GM23338 (cell line): Measurements from ENCODE around the gene RDH12. TPM values are rescaled to one million over a fixed set of nuclear protein-coding genes. Genes with fewer than 3 reads are reported as not detected.

Source experiments
- ATAC-seq: fragments of 200-7000 bp; cut with Tn5 transposase; 3 replicates; pipeline ENCODE4 v1.9.1; 2020
- DNase-seq: peaks from one replicate; pipeline ENCODE4 v3.0.0-alpha.2; 2015; ENCODE audit warnings: low spot score
- H2AFZ ChIP-seq: fragments of 200-600 bp; sonication (generic); 2 replicates; pipeline ENCODE4 v1.8.0; 2016; ENCODE audit warnings: antibody characterized with exemption, mild to moderate bottlenecking, moderate library complexity
- H3F3A ChIP-seq: fragments of 200-600 bp; sonication (generic); replicated peaks from 2 replicates; pipeline ENCODE4 v1.8.0; 2017; ENCODE audit warnings: antibody characterized with exemption, mixed run types, low read depth
- H3K27ac ChIP-seq: fragments of 200-600 bp; sonication (generic); 2 replicates; pipeline ENCODE4 v1.6.1; 2016; ENCODE audit warnings: low read depth
- H3K27me3 ChIP-seq: fragments of 200-600 bp; sonication (generic); 2 replicates; pipeline ENCODE4 v1.8.0; 2016; ENCODE audit warnings: mild to moderate bottlenecking, mixed run types, moderate library complexity; ENCODE audit not compliant: insufficient read depth
- H3K36me3 ChIP-seq: fragments of 200-600 bp; sonication (generic); 2 replicates; pipeline ENCODE4 v1.8.0; 2016; ENCODE audit warnings: mild to moderate bottlenecking; ENCODE audit not compliant: insufficient read depth
- H3K4me1 ChIP-seq: fragments of 200-600 bp; sonication (generic); 2 replicates; pipeline ENCODE4 v1.8.0; 2016; ENCODE audit warnings: mild to moderate bottlenecking, moderate library complexity; ENCODE audit not compliant: insufficient read depth
- H3K4me2 ChIP-seq: fragments of 200-600 bp; sonication (generic); 2 replicates; pipeline ENCODE4 v1.7.1; 2017; ENCODE audit warnings: mixed run types
- H3K4me3 ChIP-seq: fragments of 200-600 bp; sonication (generic); 2 replicates; pipeline ENCODE4 v1.6.1; 2016; ENCODE audit warnings: mixed run types
- H3K79me2 ChIP-seq: fragments of 200-600 bp; sonication (generic); replicated peaks from 2 replicates; pipeline ENCODE4 v1.8.0; 2017; ENCODE audit warnings: mild to moderate bottlenecking; ENCODE audit not compliant: insufficient read depth
- H3K9me2 ChIP-seq: fragments of 200-600 bp; sonication (generic); 2 replicates; pipeline ENCODE4 v1.8.0; 2017; ENCODE audit not compliant: insufficient read depth
- H4K20me1 ChIP-seq: fragments of 200-600 bp; sonication (generic); replicated peaks from 2 replicates; pipeline ENCODE4 v1.8.0; 2017; ENCODE audit warnings: mild to moderate bottlenecking; ENCODE audit not compliant: insufficient read depth
- H3K27ac Mint-ChIP-seq: 2 replicates; pipeline ENCODE4 v1.8.0; 2020; ENCODE audit warnings: inconsistent platforms, mild to moderate bottlenecking, moderate library complexity, mixed read lengths
- H3K27me3 Mint-ChIP-seq: 3 replicates; pipeline ENCODE4 v1.8.0; 2022; ENCODE audit warnings: low read depth, mild to moderate bottlenecking, moderate library complexity, mixed read lengths, inconsistent platforms; ENCODE audit not compliant: insufficient read depth, poor library complexity
- H3K36me3 Mint-ChIP-seq: 3 replicates; pipeline ENCODE4 v1.8.0; 2021; ENCODE audit warnings: low read depth, mild to moderate bottlenecking, inconsistent platforms, moderate library complexity, mixed read lengths
- H3K4me1 Mint-ChIP-seq: 3 replicates; pipeline ENCODE4 v1.8.0; 2020; ENCODE audit warnings: mild to moderate bottlenecking, inconsistent platforms, mixed read lengths
- H3K4me3 Mint-ChIP-seq: 3 replicates; pipeline ENCODE4 v1.8.0; 2021; ENCODE audit warnings: moderate library complexity, mild to moderate bottlenecking, inconsistent platforms, mixed read lengths
- H3K9me3 Mint-ChIP-seq: 3 replicates; pipeline ENCODE4 v1.8.0; 2020; ENCODE audit warnings: moderate library complexity, mild to moderate bottlenecking, inconsistent platforms, mixed read lengths
- CREB1 ChIP-seq: fragments of 250-450 bp; sonication (Bioruptor Pico); IDR thresholded peaks from 2 replicates; pipeline ENCODE4 v1.5.0; 2020; ENCODE audit warnings: low read depth, mild to moderate bottlenecking, moderate library complexity
- EZH2 ChIP-seq: fragments of 200-600 bp; sonication (generic); IDR thresholded peaks from one replicate; pipeline ENCODE4 v1.8.0; 2017; ENCODE audit warnings: antibody characterized with exemption, mild to moderate bottlenecking, low read depth; ENCODE audit not compliant: unreplicated experiment
- EZH2phosphoT487 ChIP-seq: fragments of 200-600 bp; sonication (generic); IDR thresholded peaks from one replicate; pipeline ENCODE4 v1.8.1; 2018; ENCODE audit warnings: antibody characterized with exemption; ENCODE audit not compliant: unreplicated experiment
- JUNB ChIP-seq: IDR thresholded peaks from one replicate; pipeline ENCODE4 v1.6.1; 2016; ENCODE audit warnings: antibody characterized with exemption; ENCODE audit not compliant: unreplicated experiment
- POLR2AphosphoS5 ChIP-seq: IDR thresholded peaks from 2 replicates; pipeline ENCODE4 v1.6.1; 2016; ENCODE audit warnings: antibody characterized with exemption, low read depth
- ZNF114 ChIP-seq: fragments of 250-450 bp; sonication (Bioruptor Pico); IDR thresholded peaks from 2 replicates; pipeline ENCODE4 v1.5.0; 2020; ENCODE audit warnings: mild to moderate bottlenecking, moderate library complexity
- ZNF331 ChIP-seq: fragments of 250-450 bp; sonication (Bioruptor Pico); IDR thresholded peaks from 2 replicates; pipeline ENCODE4 v1.5.0; 2020; ENCODE audit warnings: low read depth, mild to moderate bottlenecking, moderate library complexity
- polyA plus RNA-seq: library from polyadenylated mRNA; unstranded; fragments of >200 nt; fragmentation: Nextera tagmentation; extraction: Ambion mirVana; gene quantifications from 2 replicates; pipeline ENCODE4 v1.2.1, GENCODE V29; 2016
- total RNA-seq: library from RNA; depleted of rRNA; stranded (reverse); fragments of >200 nt; shearing (Covaris generic); gene quantifications from 2 replicates; pipeline ENCODE4 v1.2.3, GENCODE V29; 2014

RDH12 gene
- total and polyA plus RNA-seq, 2 experiments from 2014 or later = 0.28 to 1.6 TPM

DNA sequence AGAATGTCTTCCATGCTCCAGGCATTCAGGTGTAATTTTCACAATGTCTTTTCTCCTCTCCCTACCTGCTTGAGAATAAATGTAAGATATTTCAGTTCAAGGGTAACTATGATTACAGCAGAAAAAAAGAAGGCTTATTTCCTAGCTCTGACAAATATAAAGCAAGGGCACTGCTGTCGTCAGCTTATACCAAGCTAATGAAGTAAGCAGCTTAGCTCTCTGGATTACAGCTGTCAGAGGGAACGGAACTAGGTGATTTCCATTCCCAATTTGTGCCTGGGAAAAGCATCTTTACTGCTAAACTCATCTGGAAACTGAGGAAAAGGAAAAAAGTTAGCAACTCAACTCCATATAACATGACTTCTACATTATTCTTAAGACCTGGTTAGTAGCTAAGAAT is 58.2 kb downstream of the RDH12 start:
- TF ChIP-seq EZH2 (no peak), ZNF114 (CRISPR knock-in tag) (no peak), ZNF331 (CRISPR knock-in tag) (no peak), JUNB (no peak), CREB1 (CRISPR knock-in tag) (no peak), POLR2AphosphoS5 (no peak)

DNA sequence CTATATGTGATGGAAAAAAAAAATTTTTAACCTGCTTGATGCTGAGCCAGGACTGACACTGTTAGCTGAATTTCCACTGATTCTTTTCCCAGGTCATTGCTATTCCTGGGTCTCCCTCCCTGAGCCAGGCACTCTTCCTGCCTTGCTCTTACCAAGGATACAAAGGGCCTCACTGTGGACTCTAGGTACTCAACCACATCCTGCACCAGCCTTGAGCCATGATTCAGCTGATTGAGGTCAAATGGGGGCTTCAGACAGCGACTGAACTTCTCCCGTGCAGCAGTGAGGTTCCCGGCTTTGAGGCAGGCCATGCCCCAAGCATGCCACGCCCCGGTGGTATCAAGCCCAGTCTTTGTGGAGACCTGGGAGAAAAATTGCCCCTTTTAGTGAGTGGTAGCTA is 60.4 kb downstream of the RDH12 start:
- Histone ChIP-seq H3K9me2 (no peaks in the 10 kb centered on the region), H4K20me1 (no peaks in the 10 kb centered on the region), H3K4me2 (no peak overlapping the region), H2AFZ (no peak overlapping the region), H3F3A (no peaks in the 10 kb centered on the region), H3K79me2 (no peaks in the 10 kb centered on the region), H3K4me3 (no peak overlapping the region), H3K27me3 (no peaks in the 10 kb centered on the region), H3K36me3 (no peaks in the 10 kb centered on the region; the same call in 1 of the 2 replicates), H3K4me1 (no peaks in the 10 kb centered on the region), H3K27ac (no peak overlapping the region)
- Mint-ChIP-seq H3K4me3 (no peak overlapping the region), H3K27ac (no peak overlapping the region), H3K4me1 (no peaks in the 10 kb centered on the region), H3K27me3 (no peaks in the 10 kb centered on the region), H3K9me3 (no peaks in the 10 kb centered on the region), H3K36me3 (peaks cover 33% of the 10 kb centered on the region)
- TF ChIP-seq CREB1 (CRISPR knock-in tag) (no peak), POLR2AphosphoS5 (no peak), EZH2 (no peak)
- no peak for ATAC-seq
- DNase-seq = no peak

More for the DNA sequence above, 58.2 kb downstream of the RDH12 start:
- H3K79me2 ChIP-seq = no peaks in the 10 kb centered on the region
- no peak overlapping the region for H2AFZ ChIP-seq
- Mint-ChIP-seq H3K9me3 (no peaks in the 10 kb centered on the region), H3K36me3 (peaks cover 28% of the 10 kb centered on the region), H3K4me1 (no peaks in the 10 kb centered on the region), H3K4me3 (no peak overlapping the region), H3K27me3 (peaks cover 3% of the 10 kb centered on the region), H3K27ac (no peak overlapping the region)
- H3F3A ChIP-seq = no peaks in the 10 kb centered on the region
- no peak overlapping the region for H3K4me3 ChIP-seq
- H3K27ac ChIP-seq = no peak overlapping the region
- no peak overlapping the region for H3K4me2 ChIP-seq
- no peaks in the 10 kb centered on the region for H3K27me3 ChIP-seq
- no peaks in the 10 kb centered on the region for H3K9me2 ChIP-seq
- H3K4me1 ChIP-seq = no peaks in the 10 kb centered on the region
- H4K20me1 ChIP-seq = no peaks in the 10 kb centered on the region
- H3K36me3 ChIP-seq = no peaks in the 10 kb centered on the region; the same call in 1 of the 2 replicates
- no peak for DNase-seq
- no peak for ATAC-seq

DNA sequence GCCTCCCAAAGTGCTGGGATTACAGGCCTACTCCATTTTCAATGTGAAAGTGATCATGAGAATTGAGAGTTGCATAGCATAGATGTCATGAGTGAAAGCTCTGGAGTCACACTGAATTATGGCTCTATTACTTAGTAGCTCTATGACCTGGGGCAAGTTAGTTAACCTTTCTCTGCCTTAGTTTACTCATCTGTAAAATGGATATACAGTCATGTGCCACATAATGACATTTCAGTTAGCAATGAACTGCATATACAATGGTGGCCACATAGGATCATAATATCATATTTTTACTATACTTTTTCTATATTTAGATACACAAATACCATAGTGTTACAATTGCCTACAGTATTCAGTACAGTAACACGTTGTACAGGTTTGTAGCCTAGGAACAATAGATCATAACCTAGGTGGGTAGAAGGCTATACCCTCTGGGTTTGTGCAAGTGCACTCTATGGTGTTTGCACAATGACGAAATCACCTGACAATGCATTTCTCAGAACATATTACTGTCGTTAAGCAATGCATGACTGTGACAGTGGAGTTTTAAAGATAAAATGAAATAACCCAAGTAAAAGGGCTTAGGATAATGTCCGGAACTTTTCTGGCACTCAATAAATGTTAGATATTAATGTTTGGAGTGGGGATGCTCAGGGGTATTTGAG is 61.6 kb downstream of the RDH12 start:
- ATAC-seq = no peak
- Histone ChIP-seq H3K36me3 (peaks cover 10% of the 10 kb centered on the region), H3K27me3 (no peaks in the 10 kb centered on the region), H3F3A (no peaks in the 10 kb centered on the region), H3K4me1 (no peaks in the 10 kb centered on the region), H3K4me2 (no peak overlapping the region), H3K27ac (no peak overlapping the region), H3K9me2 (no peaks in the 10 kb centered on the region), H2AFZ (no peak overlapping the region), H3K79me2 (no peaks in the 10 kb centered on the region), H3K4me3 (no peak overlapping the region), H4K20me1 (no peaks in the 10 kb centered on the region)
- peaks cover 37% of the 10 kb centered on the region for H3K36me3 Mint-ChIP-seq
- H3K9me3 Mint-ChIP-seq = no peaks in the 10 kb centered on the region
- no peak for DNase-seq
- H3K4me1 Mint-ChIP-seq = no peaks in the 10 kb centered on the region
- no peaks in the 10 kb centered on the region for H3K27me3 Mint-ChIP-seq
- no peak overlapping the region for H3K27ac Mint-ChIP-seq
- no peak for TF ChIP-seq EZH2phosphoT487
- no peak for TF ChIP-seq POLR2AphosphoS5
- TF ChIP-seq ZNF114 (CRISPR knock-in tag) = no peak
- no peak for TF ChIP-seq JUNB
- H3K4me3 Mint-ChIP-seq = no peak overlapping the region
